EL (cell line): ENCODE results near the gene TMEM120A.

ENCODE experiments used
- DNase-seq: peaks from one replicate; pipeline ENCODE4 v3.0.0-alpha.2; 2016

The TMEM120A gene

DNA sequence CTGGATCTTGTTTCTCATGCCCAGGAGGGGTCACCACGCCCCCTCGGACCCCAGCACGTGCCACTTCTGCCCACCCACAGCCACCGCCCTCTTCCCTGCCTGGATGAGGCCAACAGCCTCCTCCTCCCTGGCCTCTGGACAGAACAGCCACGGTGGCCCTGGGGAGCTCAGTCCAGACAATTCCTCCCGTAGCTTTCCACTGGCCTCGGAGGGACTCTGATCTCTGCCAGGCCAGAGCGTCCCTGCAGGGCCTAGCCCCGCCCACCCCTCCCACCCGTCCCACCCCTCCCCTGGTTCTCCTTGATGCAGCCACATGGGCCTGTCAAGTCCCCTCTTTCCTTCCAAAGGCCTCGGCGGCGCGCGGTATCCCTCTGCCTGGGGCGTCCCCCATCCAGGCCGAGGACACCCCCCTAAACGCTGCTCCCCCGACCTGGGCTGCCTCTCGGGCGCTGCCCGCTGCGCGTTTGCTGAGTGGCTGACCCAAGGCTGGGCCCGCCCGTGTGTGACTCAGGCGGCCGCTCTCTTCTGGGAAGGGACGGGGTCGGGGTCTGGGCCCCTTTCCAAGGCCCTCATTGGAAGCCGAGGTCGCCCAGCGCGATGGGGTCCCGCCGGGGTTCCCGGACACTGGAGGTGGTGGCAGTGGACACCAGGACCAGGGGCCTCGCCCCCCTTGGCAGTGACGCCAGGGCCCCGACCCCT lies 557 bp downstream of the TMEM120A start:
- DNase-seq = peak; percentile 59

DNA sequence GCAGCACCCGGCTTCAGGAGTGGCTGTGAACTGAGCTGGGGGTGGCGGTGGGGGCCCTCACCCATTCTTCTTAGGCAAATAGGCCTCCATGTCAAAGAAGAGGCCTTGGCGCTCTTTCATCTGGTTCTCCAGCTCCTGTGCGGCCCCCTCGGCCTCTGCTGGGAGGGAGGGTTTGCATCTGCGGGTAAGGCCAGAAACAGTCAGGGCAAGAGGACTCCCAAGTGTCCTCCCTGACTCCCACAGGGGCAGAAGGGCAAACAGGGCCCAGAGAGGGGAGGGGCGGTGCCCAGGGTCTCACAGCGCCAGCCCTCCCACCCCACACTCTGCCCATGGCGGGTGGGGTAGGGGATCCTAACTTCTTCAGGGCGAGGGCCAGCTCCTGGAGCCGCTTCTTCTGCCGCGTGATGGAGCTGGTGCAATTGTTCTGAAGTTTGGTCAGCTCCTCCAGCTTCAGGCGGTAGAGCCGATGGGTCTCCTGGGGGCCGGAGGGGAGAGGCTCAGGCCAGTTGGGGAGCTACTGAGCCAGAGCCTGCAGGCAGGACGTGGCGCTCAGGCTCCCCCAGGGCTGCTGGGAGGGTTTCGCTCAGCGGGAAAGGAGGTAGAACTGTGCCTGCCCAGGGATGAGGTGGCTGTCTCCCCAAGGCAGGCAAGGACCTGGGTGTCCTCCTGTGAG lies 2.2 kb downstream of the TMEM120A start:
- DNase-seq = no peak

DNA sequence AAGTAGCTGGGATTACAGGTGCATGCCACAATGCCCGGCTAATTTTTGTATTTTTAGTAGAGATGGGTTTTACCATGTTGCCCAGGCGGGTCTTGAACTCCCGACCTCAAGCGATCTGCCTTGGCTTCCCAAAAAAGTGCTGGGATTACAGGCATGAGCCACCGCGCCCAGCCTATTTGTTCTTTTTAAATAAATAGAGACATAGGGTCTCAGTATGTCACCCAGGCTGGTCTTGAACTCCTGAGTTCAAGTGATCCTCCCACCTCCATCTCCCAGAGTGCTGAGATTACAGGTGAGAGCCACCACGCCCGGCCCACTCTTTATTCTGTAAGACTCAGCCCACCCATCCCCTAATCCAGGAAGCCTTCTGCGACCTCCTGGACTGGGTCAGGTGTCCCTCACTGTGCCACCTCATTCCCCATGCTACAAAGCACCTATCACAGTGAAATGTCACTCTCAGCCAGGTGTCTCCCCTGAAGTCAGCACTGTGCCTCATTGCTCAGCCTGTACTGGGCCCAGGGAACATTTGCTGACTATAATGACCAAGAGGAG lies 2.8 kb downstream of the TMEM120A start:
- DNase-seq = no peak

DNA sequence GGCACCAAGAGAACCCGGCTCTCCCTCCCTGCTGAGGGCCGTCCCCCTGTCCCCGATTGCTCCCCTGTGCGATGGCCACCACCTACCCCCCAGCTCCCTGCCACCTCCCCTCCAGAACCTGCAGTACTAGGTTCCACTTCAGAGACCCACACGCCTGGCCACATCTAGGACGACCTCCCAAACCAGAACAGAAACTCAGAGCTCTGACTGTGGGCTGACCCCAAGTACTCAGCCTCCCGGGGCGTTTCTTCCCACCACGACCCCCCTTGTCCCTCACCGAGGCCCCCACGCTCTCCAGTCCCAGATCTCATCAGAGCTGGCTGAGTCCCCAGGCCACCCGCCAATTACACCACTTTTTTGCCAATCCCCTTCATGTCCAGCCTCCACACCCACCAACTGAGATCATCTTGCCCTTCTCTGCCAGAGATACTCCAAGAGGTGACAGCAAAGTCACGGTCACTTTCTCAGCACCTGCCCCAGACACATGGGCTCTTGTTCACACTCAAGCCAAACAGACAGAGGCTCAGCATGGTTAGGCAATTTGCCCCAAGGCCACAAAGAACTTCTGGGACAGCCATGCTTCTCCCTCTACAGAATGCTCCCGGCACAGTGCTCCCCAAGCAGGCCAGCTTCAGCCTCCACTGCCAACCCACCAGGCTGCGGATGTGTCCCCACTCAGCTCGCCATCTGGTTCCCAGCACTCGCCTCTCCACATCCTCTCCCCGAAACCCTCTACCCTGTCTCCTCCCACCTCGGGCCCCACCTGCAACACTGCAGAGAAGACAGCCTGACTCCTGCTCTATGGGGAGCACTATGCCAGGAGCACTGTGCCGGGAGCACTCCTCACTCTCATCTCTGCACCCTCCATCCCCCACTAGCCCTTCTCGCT lies 4.7 kb downstream of the TMEM120A start:
- DNase-seq = no peak

DNA sequence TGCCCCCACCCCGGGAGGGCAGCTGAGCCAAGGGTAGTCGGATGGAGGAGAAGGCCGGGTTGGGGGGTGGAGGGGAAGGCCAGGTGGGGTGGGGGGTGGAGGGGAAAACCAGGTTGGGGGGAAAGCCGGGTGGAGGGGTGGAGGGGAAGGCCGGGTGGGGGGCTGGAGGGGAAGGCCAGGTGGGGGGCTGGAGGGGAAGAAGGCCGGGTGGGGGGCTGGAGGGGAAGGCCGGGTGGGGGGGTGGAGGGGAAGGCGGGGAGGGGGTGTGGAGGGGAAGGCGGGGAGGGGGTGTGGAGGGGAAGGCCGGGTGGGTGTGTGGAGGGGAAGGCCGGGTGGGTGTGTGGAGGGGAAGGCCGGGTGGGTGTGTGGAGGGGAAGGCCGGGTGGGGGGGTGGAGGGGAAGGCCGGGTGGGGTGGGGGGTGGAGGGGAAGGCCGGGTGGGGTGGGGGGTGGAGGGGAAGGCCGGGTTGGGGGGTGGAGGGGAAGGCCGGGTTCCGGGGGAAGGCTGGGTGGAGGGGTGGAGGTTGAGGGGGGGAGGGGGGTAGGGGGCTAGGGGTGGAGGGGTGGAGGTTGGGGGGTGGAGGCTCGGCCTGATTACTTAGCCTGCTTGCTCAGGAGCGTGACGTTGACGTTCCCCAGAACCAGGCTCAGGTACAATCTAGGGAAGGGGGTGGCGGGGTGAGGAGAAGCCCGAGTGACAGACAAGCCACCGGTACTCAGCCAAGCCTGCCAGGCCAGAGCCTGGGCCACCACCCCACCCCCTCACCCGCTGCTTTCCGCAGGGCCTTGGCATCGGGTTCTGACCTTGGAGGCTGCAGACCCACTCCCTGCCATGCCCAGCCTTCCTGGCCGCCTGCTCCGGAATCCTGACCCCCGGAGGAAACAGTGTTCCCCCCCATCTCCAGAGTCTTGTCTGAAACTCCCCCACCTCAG lies 5.6 kb downstream of the TMEM120A start:
- no peak for DNase-seq

DNA sequence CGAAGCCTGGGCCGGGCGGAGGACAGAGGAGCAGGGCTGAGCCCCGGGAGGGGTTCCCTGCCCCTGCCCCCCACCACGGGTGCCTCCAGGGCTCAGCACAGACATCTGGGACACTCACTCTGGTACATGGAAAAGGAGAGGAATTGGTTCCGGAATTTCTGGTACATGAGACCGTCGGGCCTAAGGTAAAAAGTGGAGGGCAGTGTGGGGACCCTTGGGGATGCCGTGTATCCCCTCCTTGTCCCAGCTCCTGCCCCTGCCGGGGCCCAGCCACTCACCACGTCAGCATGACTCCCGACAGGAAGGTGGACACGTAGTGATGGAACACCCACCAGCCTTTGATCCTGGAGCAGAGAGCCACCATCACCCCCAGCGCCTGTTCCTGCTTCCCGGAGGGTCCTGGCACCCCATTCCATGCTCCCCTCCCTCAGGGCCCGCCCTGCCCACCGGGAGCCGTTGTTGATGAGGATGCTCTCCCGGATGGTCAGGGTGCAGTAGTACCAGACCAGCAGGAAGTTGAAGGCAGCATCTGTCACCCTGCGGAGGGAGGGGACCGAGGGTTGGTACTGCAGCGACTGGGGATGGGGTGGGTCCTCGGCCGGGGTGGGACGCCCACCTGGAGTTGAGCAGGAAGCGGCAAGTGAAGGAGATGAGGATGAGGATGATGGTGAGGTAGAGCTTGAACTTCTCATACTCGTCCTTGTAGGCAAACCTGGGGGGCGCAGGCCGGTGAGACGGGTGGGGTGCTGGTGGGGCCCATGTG lies 6.4 kb downstream of the TMEM120A start:
- DNase-seq = no peak

DNA sequence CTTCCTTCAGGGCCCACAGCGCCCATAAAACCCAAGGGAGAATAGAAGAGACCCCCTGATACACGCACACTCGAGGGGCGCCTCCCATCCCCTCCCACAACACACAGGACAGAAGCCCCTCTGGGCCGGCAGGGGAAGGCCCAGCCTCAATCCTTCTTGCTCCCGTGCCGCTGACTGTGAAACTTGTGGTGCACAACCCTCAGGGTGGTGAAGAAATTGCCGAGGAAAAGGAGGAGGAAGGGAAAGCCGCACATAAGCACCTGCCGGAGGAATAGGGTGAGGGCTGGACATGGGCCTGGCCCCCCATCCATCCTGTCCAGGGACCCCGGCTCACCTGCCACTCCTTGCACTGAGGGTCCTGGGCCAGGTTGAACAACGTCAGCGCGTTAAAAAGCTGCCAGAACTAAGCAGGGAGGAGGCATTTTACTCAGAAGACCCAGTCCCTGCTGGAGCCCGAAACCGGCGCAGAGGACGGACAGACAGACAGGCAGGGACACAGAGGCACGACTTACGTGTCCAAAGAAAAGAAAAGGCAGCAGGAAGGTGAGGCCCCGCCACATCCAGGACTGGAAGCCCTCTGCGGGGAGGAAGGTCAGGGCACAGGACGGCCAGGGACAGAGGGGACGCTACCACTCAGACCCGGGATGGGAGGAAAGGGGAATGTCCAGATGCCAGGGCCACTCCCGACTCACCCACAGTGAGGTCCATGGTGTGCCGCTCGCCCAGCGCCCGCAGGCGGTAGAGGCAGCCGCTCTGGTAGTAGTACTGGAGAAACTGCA lies 7.2 kb downstream of the TMEM120A start:
- no peak for DNase-seq

DNA sequence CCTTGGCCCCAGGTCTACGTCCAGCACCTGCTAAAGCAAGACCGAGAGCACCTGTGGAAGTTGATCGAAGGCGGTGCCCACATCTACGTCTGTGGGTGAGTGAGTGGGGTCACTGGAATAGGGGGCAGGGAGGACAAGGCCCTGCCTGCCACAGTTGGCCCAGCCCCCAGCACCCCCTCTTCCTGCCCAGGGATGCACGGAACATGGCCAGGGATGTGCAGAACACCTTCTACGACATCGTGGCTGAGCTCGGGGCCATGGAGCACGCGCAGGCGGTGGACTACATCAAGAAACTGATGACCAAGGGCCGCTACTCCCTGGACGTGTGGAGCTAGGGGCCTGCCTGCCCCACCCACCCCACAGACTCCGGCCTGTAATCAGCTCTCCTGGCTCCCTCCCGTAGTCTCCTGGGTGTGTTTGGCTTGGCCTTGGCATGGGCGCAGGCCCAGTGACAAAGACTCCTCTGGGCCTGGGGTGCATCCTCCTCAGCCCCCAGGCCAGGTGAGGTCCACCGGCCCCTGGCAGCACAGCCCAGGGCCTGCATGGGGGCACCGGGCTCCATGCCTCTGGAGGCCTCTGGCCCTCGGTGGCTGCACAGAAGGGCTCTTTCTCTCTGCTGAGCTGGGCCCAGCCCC lies 8.1 kb downstream of the TMEM120A start:
- DNase-seq = no peak

DNA sequence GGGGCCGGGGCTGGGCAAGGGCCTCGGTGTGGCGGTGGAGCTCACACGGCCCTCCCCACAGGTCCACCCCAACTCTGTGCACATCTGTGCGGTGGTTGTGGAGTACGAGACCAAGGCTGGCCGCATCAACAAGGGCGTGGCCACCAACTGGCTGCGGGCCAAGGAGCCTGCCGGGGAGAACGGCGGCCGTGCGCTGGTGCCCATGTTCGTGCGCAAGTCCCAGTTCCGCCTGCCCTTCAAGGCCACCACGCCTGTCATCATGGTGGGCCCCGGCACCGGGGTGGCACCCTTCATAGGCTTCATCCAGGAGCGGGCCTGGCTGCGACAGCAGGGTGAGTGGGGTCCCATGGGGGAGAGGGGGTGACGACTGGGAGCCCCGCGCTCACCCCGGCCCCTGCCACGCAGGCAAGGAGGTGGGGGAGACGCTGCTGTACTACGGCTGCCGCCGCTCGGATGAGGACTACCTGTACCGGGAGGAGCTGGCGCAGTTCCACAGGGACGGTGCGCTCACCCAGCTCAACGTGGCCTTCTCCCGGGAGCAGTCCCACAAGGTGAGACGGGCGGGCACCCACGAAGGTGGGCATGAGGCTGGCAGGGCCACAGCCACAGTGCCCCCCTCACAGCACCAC lies 8.8 kb downstream of the TMEM120A start:
- DNase-seq = no peak

DNA sequence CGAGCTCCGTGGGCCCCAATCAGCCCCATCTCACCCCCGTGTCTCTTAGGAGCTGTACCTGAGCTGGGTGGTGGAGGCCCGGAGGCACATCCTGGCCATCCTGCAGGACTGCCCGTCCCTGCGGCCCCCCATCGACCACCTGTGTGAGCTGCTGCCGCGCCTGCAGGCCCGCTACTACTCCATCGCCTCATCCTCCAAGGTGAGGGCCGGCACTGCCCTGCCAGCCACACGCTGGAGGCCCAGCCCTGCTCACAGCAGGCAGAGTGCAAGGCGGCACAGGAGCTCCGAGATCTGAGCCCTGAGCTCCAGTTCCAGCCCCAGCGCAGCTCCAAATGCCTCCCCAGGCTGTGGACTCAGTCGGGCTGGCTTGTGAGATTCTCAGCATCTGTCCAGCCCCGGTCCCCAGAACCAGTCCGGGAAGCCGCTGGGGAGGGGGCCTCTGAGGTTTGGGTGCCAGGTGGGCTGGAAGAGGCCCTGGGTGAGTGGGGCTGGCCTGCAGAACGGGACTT lies 9.3 kb downstream of the TMEM120A start:
- no peak for DNase-seq

DNA sequence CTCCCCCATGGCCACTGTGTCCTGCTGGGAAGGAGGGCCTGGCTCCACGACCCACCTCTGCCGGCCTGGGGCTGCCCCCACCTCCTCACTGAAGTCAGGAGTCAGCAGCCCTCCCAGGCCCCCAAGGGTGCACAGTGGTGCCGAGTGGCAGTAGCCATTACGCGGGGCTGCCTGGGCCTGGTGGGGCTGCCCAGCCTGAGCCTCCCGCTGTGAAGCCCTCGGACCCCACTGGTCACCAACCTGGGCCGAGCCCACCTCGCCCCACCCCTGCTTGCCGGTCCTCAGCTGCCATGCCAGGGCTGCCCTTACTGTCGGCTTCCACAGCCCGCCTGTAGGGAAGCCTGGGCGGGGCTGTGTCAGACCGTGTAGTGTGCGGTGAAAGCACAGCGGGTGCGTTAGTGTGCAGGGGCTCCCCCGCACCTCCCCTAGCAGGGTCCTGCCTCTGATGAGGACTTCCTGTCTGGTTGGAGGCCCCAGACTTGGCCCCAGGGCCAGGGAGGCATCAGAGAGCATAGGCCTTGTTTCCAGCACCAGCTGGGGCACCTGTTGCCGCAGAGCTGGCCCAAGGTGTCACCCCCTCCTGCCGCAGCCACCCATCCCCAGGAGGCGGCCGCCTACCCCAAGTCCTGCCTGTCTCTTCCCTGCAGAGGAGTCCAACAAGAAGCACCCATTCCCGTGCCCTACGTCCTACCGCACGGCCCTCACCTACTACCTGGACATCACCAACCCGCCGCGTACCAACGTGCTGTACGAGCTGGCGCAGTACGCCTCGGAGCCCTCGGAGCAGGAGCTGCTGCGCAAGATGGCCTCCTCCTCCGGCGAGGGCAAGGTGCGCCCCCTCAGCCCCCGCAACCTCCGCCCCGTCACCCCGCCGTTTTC lies 10.0 kb downstream of the TMEM120A start:
- DNase-seq = no peak

DNA sequence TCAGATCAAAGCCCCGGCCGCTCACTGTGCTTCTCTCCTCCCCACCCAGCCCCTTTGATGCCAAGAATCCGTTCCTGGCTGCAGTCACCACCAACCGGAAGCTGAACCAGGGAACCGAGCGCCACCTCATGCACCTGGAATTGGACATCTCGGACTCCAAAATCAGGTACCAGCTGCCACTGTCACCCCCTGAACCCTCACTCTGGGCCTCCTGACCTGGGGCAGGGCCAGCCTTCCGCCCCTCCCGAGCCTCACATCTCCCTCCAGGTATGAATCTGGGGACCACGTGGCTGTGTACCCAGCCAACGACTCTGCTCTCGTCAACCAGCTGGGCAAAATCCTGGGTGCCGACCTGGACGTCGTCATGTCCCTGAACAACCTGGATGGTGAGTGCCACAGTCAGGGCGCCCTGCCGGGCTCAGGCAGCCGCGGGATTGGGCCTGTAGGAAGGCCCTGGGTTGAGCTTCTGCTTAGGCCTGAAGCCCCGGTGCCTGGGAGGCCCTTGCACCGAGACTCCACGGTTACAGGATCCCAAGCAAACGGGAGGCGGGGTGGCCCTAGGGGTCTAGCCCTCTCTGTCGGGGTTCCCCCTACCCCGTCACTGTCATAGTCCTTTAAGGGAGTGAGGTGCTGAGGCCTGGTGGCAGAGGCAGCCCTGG lies 10.8 kb downstream of the TMEM120A start:
- no peak for DNase-seq

DNA sequence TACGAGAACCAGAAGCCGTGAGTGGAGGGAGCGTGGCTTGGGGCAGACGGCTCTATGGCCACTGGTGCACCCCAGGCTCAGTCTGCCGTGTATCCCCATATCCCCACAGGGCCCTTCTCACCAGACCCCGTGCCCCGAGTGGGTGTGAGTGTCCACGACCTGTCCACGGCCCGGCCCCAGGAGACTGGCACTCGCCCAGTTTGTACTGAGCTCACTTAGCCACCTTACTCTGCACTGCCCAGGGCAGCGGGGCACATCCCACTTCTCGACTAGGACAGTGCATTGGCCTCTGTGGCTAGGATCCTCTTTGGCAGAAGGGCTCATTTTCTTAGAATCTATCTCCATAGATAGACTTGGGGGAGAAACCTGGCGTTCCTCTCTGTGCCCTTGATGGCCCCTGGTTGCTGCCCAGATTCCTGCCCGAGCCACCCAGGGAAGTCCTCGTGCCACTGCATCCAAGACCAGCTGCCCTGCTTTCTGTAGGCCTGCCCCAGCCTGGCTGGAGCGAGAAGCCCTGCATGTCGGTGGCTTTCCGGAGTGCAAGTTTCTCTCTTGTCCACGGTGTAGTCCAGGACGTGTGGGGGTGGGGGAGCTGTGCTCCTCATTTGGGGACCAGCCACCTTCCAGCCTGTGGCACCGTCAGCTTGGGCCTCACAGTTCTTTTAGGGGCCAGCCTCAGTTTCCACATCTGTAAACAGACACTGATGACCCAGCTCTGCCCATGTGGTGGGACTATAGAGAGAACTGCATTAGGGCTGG lies 11.9 kb downstream of the TMEM120A start:
- DNase-seq = no peak

DNA sequence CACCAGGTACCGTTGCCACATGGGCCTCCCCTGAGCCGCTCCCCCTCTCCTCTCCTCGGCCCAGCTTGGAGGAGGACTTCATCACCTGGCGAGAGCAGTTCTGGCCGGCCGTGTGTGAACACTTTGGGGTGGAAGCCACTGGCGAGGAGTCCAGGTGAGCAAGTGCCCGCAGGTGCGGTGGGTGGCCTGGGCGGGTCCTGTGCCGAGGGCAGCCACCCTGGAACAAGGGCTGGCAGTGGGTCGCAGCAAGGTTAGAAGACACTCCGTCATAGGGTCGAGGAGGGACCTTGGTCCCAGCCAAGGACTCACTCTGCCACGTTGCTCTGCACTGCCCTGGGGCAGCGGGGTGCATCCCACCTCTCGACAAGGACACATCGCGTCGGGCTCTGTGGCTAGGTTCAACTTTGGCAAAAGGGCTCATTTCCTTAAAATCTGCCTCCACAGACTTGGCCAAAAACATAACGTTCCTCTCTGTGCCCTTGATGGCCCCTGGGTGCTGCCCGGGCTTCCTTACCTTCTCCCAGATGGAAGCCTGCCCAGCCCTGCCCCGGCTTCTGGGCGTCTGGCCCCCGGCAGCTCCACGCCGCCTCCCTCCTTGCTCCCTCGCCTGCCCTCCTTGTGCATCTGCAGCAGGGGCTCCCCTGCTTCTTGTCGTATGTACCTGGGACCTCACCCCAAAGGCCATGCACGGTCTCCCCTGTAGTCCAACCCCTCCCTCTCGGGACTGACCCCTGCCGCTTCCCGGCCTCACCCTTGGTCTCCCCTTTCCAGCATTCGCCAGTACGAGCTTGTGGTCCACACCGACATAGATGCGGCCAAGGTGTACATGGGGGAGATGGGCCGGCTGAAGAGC lies 12.7 kb downstream of the TMEM120A start:
- DNase-seq = no peak

DNA sequence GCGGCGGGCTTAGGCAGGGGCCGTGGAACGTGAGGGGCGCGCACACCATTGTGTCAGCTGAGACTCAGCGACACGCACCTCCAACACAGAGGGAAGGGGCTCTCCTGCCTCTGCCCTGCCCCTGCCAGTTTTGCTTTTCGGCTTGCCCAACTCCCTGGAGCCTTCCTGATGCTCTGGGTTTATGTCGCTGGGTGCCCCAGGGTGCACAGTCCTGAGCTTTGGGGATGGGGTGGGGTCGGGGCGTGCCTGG lies 13.3 kb downstream of the TMEM120A start:
- no peak for DNase-seq

DNA sequence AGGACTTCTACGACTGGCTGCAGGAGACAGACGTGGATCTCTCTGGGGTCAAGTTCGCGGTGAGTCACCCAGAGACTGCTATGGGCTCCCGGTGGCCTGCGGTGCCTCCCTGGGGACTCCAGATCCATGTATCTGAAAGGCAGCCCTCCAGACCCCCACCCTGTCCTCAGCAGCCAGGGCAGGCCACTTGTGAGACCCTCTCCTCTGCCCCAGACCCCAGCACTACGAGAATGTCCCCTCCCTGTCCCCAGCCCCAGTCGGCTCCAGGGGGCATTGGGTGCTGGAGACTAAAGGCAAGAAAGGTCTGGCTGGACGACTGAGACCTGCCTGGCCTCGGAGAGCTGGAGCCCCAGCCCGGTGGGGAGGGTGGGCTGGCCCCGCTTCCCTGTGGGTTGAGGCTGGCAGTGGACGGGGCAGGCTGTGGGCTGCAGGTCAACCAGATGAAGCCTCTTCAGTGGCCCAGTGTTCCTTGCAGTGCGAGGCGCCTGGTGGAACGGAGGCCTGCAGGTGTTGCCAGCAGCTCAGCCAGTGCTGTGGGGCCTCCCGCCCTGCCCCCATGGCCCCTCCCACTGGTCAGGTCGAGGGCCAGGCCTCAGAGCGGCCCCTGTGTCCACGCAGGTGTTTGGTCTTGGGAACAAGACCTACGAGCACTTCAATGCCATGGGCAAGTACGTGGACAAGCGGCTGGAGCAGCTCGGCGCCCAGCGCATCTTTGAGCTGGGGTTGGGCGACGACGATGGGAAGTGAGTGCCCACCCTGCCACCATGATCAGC lies 13.8 kb downstream of the TMEM120A start:
- no peak for DNase-seq
